ENCODE measurements around the gene PSMG2. TPM values are rescaled to one million over a fixed set of nuclear protein-coding genes. Genes with fewer than 3 reads are reported as not detected.

The PSMG2 gene
- total RNA-seq, 1 donor: 94.5 TPM

GRCh38 chr18:12701161-12701560 is 1.7 kb upstream of the PSMG2 start:
- DNase-seq (ENCODE audit: insufficient read length, low spot score, missing footprints): no peak

DNA sequence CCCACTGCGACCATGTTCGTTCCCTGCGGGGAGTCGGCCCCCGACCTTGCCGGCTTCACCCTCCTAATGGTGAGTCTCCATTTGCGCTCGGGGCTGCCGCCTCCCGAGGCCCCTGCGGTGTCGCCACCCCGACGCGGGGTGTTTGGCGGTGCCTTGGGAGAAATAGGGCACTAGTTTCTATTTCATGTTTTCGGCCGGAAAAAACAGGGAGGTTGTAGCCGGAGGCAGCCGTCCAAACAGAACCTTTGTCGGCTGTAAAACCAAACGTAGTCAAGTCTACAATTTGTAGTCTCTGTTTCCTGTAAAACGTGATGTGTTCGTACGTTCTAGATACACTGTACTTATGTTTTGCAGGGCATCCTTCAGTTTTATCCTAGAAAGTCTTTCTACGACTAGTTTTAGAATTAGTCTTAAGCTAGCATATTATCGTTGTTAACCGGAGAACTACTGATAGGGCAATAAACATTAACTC is 290 bp downstream of the PSMG2 start:
- H3K9me3 ChIP-seq (ENCODE audit: low read depth, low read length): no peaks in the 10 kb centered on the region
- TF ChIP-seq CTCF (IDR thresholded peaks at IDR 0.05; ENCODE audit: extremely low read depth, low read depth, low read length): no peak
- peak overlapping the region; percentile 96 for H2AFZ ChIP-seq (ENCODE audit: low read length)
- DNase-seq (ENCODE audit: insufficient read length, low spot score, missing footprints): peak; percentile 87
- peaks cover 18% of the 10 kb centered on the region for H3K4me1 ChIP-seq (ENCODE audit: insufficient read depth, low read length)
- H3K79me2 ChIP-seq (ENCODE audit: insufficient read depth, low read length): peaks cover 64% of the 10 kb centered on the region
- peak overlapping the region; percentile 97 for H3K4me3 ChIP-seq (ENCODE audit: insufficient read depth, low read length)
- peaks cover 27% of the 10 kb centered on the region for H3K36me3 ChIP-seq (ENCODE audit: insufficient read depth, low read length)
- H4K20me1 ChIP-seq (ENCODE audit: insufficient read depth, low read length): peaks cover 13% of the 10 kb centered on the region
- no peaks in the 10 kb centered on the region for H3K27me3 ChIP-seq (ENCODE audit: insufficient read depth, low read length)
- peak overlapping the region; percentile 97 for H3K27ac ChIP-seq (ENCODE audit: low read depth, low read length)
- peak overlapping the region; percentile 91 for H3K4me2 ChIP-seq (ENCODE audit: insufficient read depth, low read length)

More at GRCh38 chr18:12701161-12701560, 1.7 kb upstream of the PSMG2 start:
- Histone ChIP-seq H3K9me3 (ENCODE audit: low read depth, low read length) (no peaks in the 10 kb centered on the region), H4K20me1 (ENCODE audit: insufficient read depth, low read length) (peaks cover 13% of the 10 kb centered on the region), H3K27me3 (ENCODE audit: insufficient read depth, low read length) (no peaks in the 10 kb centered on the region), H3K36me3 (ENCODE audit: insufficient read depth, low read length) (peaks cover 20% of the 10 kb centered on the region), H2AFZ (ENCODE audit: low read length) (peak overlapping the region; percentile 17), H3K4me1 (ENCODE audit: insufficient read depth, low read length) (peaks cover 18% of the 10 kb centered on the region), H3K4me2 (ENCODE audit: insufficient read depth, low read length) (peak overlapping the region; percentile 91), H3K27ac (ENCODE audit: low read depth, low read length) (no peak overlapping the region), H3K4me3 (ENCODE audit: insufficient read depth, low read length) (peak overlapping the region; percentile 97), H3K79me2 (ENCODE audit: insufficient read depth, low read length) (peaks cover 53% of the 10 kb centered on the region)
- no peak for TF ChIP-seq CTCF (IDR thresholded peaks at IDR 0.05; ENCODE audit: extremely low read depth, low read depth, low read length)

DNA sequence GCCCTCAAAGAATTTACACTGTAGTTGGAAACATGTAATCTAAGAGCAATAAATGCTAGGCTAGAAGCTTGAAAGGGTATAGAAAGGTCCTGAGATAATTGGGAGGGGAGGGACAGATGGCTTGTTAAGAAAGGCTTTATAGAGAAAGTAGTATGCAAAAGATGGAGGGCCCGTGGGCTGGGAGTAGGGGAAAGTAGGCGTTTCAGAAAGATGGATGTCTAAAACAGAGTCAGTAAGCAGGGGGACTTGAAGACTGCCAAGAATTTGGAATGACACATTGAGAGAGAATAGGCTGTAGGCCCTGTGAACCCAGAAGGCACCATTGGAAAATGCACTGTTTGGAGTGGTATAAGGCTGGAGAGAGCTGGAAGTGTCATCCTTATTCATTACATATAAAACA is 822 bp downstream of the PSMG2 start:
- H4K20me1 ChIP-seq (ENCODE audit: insufficient read depth, low read length): peaks cover 13% of the 10 kb centered on the region
- H3K36me3 ChIP-seq (ENCODE audit: insufficient read depth, low read length): peaks cover 27% of the 10 kb centered on the region
- no peaks in the 10 kb centered on the region for H3K27me3 ChIP-seq (ENCODE audit: insufficient read depth, low read length)
- H3K4me3 ChIP-seq (ENCODE audit: insufficient read depth, low read length): peak overlapping the region; percentile 97
- peak; percentile 75 for DNase-seq (ENCODE audit: insufficient read length, low spot score, missing footprints)
- TF ChIP-seq CTCF (IDR thresholded peaks at IDR 0.05; ENCODE audit: extremely low read depth, low read depth, low read length): no peak
- peak overlapping the region; percentile 97 for H3K27ac ChIP-seq (ENCODE audit: low read depth, low read length)
- peak overlapping the region; percentile 96 for H2AFZ ChIP-seq (ENCODE audit: low read length)
- H3K4me2 ChIP-seq (ENCODE audit: insufficient read depth, low read length): peak overlapping the region; percentile 91
- H3K4me1 ChIP-seq (ENCODE audit: insufficient read depth, low read length): peaks cover 18% of the 10 kb centered on the region
- H3K9me3 ChIP-seq (ENCODE audit: low read depth, low read length): no peaks in the 10 kb centered on the region
- peaks cover 64% of the 10 kb centered on the region for H3K79me2 ChIP-seq (ENCODE audit: insufficient read depth, low read length)

- H3K4me1 ChIP-seq (ENCODE audit: insufficient read depth, low read length): no peaks in the 10 kb centered on the region
- peaks cover 21% of the 10 kb centered on the region for H3K79me2 ChIP-seq (ENCODE audit: insufficient read depth, low read length)
- H3K4me3 ChIP-seq (ENCODE audit: insufficient read depth, low read length): no peak overlapping the region
- H3K27me3 ChIP-seq (ENCODE audit: insufficient read depth, low read length): no peaks in the 10 kb centered on the region
- TF ChIP-seq CTCF (IDR thresholded peaks at IDR 0.05; ENCODE audit: extremely low read depth, low read depth, low read length): no peak
- H3K4me2 ChIP-seq (ENCODE audit: insufficient read depth, low read length): no peak overlapping the region
- no peak overlapping the region for H2AFZ ChIP-seq (ENCODE audit: low read length)
- peaks cover 64% of the 10 kb centered on the region for H3K36me3 ChIP-seq (ENCODE audit: insufficient read depth, low read length)
- H3K27ac ChIP-seq (ENCODE audit: low read depth, low read length): no peak overlapping the region
- H4K20me1 ChIP-seq (ENCODE audit: insufficient read depth, low read length): no peaks in the 10 kb centered on the region
- DNase-seq (ENCODE audit: insufficient read length, low spot score, missing footprints): no peak
- H3K9me3 ChIP-seq (ENCODE audit: low read depth, low read length): no peaks in the 10 kb centered on the region
Observed at GRCh38 chr18:12711446-12711845, 8.6 kb downstream of the PSMG2 start.
